Hematopoietic multipotent progenitor cell (in vitro differentiated cells): ENCODE results near the gene TRPC1. TPM values are rescaled to one million over a fixed set of nuclear protein-coding genes. Genes with fewer than 3 reads are reported as not detected.

Experiments used
- DNase-seq, 3 donors: peaks; one replicate each; pipeline ENCODE4 v3.0.0-alpha.2; 2011 to 2015; ENCODE audit warnings: low read depth in 2 of 3, low spot score in 2 of 3
- small RNA-seq: library from RNA; depleted of rRNA; stranded (forward); fragments of <200 nt; gene quantifications from one replicate; pipeline ENCODE3, GENCODE V24; 2012
- total RNA-seq: library from RNA; depleted of rRNA; stranded (reverse); fragments of >200 nt; gene quantifications from one replicate; pipeline ENCODE4 v1.2.3, GENCODE V29; 2012

The TRPC1 gene
- total RNA-seq, 1 donor = 5.7 TPM

DNA sequence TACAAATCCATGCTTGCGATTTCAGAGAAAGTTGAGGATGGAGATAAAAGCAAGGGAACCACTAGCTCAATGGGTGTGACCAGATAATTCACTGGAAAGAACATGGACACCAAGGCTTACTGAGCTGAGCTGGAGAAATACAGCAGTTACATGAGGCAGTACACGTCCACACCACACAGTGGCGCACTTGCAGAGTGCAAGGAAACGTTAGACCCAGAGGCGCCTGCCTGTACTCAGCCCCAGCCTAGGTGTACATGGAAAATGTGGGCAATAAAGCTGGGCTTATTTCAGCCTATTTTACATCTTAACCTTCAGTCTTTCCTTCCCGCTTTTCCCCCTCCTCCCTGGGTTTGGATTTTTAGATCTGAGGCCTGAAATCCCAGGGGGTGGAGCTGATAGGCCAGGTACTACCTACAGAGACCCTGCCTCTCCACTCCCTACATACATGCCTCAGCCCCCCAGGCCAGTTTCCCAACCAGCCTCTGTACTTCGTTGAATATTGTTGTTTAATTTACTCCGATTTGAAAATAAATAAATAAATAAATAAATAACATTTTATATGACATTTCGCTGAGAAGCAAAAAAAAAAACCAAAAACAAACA lies 105.0 kb downstream of the TRPC1 start:
- peak in 2 of 3 donors; percentile 65 to 78 for DNase-seq

- no peak for DNase-seq
These were observed 113.7 kb downstream of the TRPC1 start for GRCh38 chr3:142837526-142837925.

DNA sequence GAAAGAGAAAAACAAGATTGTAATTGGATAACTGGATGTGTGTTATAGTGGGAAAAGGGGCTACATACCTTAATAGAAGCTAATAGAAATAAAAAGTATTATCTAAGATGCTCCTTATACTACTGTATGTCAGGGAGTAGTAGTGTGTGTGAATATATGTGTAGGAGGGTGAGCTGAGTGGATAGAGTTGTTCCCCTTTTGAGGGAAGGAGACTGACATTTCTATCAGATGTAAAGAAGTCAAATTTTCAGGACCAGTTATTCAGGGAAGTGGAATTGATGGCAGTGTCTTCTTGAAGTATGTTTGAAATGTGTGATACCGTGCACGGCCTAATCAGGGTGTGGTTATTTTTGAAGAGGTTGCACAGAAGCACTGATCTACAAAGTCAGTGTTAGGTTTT lies 116.0 kb downstream of the TRPC1 start:
- no peak for DNase-seq

DNA sequence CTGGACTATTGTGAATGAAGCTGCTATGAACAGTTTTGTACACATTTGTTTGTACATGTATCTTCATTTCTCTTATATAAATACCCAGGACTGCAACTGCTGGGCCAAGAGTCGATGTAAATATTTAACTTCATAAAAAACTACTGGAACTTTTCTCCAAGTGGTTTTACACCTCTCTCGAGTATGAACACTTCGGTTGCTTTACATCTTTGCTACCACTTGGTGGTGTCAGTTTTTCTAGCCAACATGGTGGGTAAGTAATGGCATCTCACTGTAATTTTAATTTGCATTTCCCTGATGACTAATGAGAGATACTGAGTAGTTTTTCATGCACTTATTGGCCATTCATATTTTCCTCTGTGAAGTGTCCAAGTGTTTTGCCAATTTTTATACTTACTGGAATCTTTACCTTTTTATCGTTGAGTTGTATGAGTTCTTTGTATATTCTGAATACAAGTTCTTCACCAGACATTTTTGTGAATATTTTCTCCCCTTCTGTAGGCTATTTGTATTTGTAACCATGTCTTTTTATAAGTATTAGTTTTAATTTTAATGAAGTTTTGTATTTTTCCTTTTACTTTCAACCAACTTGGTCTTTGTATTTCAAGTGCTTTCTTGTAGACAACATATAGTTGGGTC lies 120.6 kb downstream of the TRPC1 start:
- DNase-seq = peak in 2 of 3 donors; percentile 18 to 27

DNA sequence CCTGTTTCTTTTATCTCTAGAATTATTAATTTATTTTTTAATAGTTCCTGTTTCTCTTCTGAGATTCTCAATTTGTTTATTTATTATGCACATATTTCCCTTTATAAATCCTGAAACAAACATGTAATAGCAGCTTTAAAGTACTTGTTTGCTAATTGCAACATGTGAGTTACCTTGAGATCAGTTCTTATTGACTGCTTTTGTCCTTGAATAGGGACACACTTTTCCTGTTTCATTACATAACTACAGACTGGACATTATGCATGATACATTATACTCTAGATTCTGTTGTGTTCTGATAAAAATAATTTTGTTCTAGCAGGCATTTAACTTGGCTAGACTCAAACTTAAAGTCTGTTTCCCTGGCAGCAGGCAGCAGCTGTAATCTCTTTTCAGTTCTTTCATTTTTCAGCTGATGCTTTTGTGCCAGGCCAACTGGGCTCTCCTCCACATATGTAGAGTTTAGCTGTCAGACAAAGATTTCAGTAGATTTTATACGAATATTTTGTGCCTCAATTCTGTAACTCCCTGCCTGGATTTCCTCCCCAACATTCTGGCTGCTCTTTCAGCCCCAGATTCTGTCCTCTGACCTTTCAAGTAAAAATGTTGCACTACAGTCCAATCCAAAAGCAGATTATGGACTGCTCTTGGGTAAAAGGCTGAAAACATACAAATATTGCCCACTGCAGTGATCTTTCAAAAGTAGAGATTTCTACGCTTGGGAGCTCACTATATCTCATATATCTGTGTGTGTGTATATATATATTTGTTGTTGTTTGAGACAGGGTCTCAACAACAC lies 123.1 kb downstream of the TRPC1 start:
- DNase-seq = no peak

GRCh38 chr3:142849148-142849547 lies 125.3 kb downstream of the TRPC1 start:
- no peak for DNase-seq

GRCh38 chr3:142850395-142851023 lies 126.7 kb downstream of the TRPC1 start:
- DNase-seq = no peak

GRCh38 chr3:142852009-142852408 lies 128.2 kb downstream of the TRPC1 start:
- DNase-seq = no peak

GRCh38 chr3:142853270-142854168 lies 129.7 kb downstream of the TRPC1 start:
- no peak for DNase-seq

GRCh38 chr3:142857056-142857455 lies 133.2 kb downstream of the TRPC1 start:
- peak in 2 of 3 donors; percentile 5 to 7 for DNase-seq

Small RNAs within 50 kb of the gene (small RNA-seq; reads per million reads assigned to genes)
- gene RNU7-47P = not detected

Other genes with a start within 250 kb of the TRPC1 start
- gene ATR, start 145.3 kb upstream of the TRPC1 start, total RNA-seq = 11.8 TPM
- 2.4 TPM for gene PLS1, start 127.6 kb upstream of the TRPC1 start, total RNA-seq
- gene PCOLCE2, start 165.0 kb downstream of the TRPC1 start, total RNA-seq = 0.54 TPM
- gene PAQR9, start 239.6 kb downstream of the TRPC1 start, total RNA-seq = not detected